Esophagus (tissue), 2 donors: ENCODE data around the gene RIMBP2. TPM values are rescaled to one million over a fixed set of nuclear protein-coding genes. Genes with fewer than 3 reads are reported as not detected.

Experiments
- H3K27ac ChIP-seq, 2 donors: one replicate each; pipeline ENCODE4 v1.5.1; 2013; ENCODE audit warnings: low read depth in 2 of 2, mild to moderate bottlenecking in 2 of 2, inconsistent platforms in 1 of 2, low read length in 1 of 2, moderate library complexity in 1 of 2
- H3K27me3 ChIP-seq, 2 donors: one replicate each; pipeline ENCODE4 v1.6.1; 2013; ENCODE audit warnings: low read length in 2 of 2, control low read depth in 1 of 2, mild to moderate bottlenecking in 1 of 2; ENCODE audit not compliant: insufficient read depth in 2 of 2, control insufficient read depth in 1 of 2
- H3K36me3 ChIP-seq, 2 donors: one replicate each; pipeline ENCODE4 v1.6.1; 2013; ENCODE audit warnings: low read length in 1 of 2; ENCODE audit not compliant: control insufficient read depth in 2 of 2, insufficient read depth in 2 of 2
- H3K4me1 ChIP-seq, 2 donors: one replicate each; pipeline ENCODE4 v1.6.1; 2013; ENCODE audit warnings: low read length in 1 of 2; ENCODE audit not compliant: control insufficient read depth in 2 of 2, insufficient read depth in 2 of 2
- H3K4me3 ChIP-seq, 2 donors: one replicate each; pipeline ENCODE4 v1.5.1; 2013; ENCODE audit warnings: low read length in 2 of 2, mild to moderate bottlenecking in 2 of 2, low read depth in 1 of 2, moderate library complexity in 1 of 2
- H3K9me3 ChIP-seq, 2 donors: one replicate each; pipeline ENCODE4 v1.6.1; 2013; ENCODE audit warnings: mild to moderate bottlenecking in 2 of 2, low read depth in 1 of 2, low read length in 1 of 2, moderate library complexity in 1 of 2; ENCODE audit not compliant: control insufficient read depth in 2 of 2, insufficient read depth in 1 of 2
- WGBS, 2 donors: extraction: QIAGEN DNeasy Blood & Tissue Kit; methylation state at CpG; one replicate each; pipeline ENCODE4 v1.1.7; 2013; 5-methylcytosine and 5-hydroxymethylcytosine counted together
- polyA plus RNA-seq, 2 donors: library from polyadenylated mRNA; stranded (reverse); fragments of 200-250 nt; gene quantifications; one replicate each; pipeline ENCODE4 v1.2.3, GENCODE V29; 2013
- donor health status: healthy with polysubstance abuse.
- donor health status: Bipolar disorder and iron deficiency.

RIMBP2 gene
- polyA plus RNA-seq, 2 donors, result 0.20 to 0.69 TPM

DNA sequence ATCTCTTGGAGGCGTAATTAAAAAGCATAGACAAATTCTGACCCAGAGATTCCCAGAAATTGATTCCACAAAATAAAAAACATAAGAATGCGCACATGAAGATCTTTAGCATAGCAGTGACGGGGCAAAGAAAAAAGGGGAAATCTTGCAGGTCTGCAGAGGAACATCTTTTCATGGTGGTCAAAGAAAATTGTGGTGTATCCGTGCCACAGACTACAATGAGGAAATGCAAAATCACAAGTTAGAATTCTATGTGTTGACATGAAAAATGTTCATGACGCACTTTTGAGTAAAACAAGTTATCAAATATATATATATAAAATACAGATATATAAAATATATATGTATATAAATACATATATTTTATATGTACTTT, 101.6 kb downstream of the RIMBP2 start:
- Histone ChIP-seq H3K27ac (no peak overlapping the region), H3K36me3 (no peaks in the 10 kb centered on the region), H3K4me1 (no peaks in the 10 kb centered on the region), H3K27me3 (no peaks in the 10 kb centered on the region), H3K4me3 (no peak overlapping the region), H3K9me3 (no peaks in the 10 kb centered on the region)
- 92 to 94% methylated on average over 5 of the region's 5 CpGs for whole genome bisulfite sequencing, 2 donors

DNA sequence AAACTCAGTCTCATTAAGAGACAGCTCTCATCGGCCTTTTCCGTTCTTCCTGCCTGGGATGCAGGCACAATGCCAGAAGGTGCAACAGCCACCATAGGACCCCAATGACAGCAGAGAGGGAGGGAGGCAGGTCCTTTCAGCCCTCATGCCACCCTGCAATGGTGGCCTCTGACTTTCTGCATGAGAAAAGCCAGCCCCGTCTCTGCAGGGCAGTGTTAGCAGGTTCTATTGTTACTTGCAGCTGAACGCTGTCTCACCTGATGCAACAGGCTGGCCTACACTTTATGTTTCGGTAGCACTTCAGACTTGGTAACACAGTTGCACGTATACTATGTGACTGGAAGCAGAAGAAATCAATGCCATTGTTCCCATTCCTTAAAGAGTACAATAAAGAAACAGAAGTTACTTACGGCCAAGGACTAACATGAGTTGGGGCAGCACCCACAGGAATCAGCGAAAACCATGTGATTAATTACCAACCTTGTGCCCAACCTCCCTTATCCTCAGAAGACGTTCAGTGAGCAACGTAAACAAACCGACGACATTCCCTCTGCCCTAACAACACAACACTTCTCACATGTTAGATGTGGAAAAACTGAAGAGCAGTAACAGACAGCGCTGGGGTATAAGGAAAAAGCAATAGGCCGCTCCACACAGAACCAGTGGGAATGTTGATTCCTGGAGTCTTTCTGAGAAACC, 102.1 kb downstream of the RIMBP2 start:
- Histone ChIP-seq H3K9me3 (no peaks in the 10 kb centered on the region), H3K4me1 (no peaks in the 10 kb centered on the region), H3K4me3 (no peak overlapping the region), H3K27ac (no peak overlapping the region), H3K36me3 (no peaks in the 10 kb centered on the region), H3K27me3 (no peaks in the 10 kb centered on the region)
- WGBS, 2 donors, result 71 to 78% methylated on average over 14 of the region's 14 CpGs

DNA sequence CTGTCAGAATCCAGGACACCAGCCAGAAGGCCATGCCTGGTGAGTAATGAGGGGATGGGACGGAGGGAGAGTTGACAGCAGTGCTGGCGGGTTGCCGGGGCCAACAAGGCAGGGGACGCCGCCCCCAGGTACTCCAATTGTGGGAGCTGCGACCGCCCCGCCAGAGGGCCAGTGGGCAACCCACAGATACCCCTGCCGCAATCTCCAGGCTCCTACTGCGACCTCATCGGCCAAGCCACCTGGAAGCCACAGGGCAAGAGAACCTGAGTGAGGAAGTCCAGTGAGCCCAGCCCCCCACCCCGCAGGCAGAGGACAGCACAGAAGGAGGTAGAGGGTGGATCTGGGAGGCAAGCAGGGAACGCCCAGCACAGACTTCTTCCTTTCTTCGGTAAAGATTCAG, 103.0 kb downstream of the RIMBP2 start:
- Histone ChIP-seq H3K9me3 (no peaks in the 10 kb centered on the region), H3K4me1 (no peaks in the 10 kb centered on the region), H3K4me3 (no peak overlapping the region), H3K36me3 (no peaks in the 10 kb centered on the region), H3K27ac (no peak overlapping the region), H3K27me3 (no peaks in the 10 kb centered on the region)
- WGBS, 2 donors, result 88 to 94% methylated on average over 14 of the region's 14 CpGs

DNA sequence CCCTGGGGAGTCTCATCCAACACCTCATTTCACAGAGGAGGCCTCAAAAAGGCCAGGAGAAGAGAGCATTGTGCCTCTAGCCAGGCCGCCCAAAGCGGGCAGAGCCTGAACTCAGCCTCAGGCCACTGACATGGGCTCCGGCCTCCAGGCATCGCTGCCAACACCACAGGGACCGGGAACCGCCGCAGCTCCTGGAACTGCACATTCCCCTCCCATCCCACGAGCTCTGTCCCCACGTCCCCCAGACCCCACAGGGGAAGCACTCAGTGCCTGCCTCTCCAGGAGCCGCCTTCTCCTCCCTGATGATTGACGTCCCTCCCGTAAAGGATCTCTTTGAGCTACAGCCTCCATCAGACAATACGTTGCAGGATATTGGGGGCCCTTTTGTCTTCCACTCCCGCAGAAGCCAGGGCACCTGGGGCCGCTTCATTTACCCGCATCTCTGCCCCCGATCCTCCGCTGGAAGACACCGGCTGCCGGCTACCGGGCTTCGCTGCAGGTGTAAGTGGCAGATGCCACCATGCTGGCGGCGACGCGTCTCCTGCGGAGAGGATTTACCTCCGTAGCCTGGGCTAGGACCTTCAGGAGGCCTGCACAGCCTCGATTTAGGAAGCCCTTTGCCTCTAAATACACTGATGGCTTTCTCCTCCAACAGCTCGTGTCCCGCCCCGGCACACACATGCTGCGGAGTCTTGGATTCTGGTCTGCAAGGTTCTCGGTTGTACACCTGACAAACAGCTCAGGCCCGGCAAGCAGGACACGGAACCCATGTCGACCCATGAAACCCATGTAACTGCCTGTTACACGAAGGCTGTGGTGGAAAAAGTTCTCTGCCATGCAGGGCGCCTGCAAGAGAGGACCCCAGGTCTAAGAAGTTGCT, 104.8 kb downstream of the RIMBP2 start:
- Histone ChIP-seq H3K27ac (no peak overlapping the region), H3K36me3 (no peaks in the 10 kb centered on the region), H3K4me3 (no peak overlapping the region), H3K4me1 (no peaks in the 10 kb centered on the region), H3K9me3 (no peaks in the 10 kb centered on the region), H3K27me3 (no peaks in the 10 kb centered on the region)
- WGBS, 2 donors, result 88 to 91% methylated on average over 39 of the region's 39 CpGs

DNA sequence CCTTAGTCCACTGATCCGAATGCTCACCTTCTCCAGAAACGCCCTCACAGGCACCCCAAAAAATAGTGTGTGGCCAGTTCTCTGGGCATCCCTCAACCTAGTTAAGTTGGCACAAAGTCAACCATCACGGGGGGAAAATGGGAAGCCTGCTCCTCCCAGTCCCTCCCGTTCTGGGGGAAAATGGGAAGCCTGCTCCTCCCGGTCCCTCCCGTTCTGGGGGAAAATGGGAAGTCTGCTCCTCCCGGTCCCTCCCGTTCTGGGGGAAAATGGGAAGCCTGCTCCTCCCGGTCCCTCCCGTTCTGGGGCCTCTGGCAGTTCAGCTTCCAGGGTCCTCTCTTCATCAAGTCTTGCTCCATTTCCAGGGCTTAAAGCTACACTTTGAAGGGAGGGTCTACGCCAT, 106.1 kb downstream of the RIMBP2 start:
- WGBS, 2 donors, result 74 to 75% methylated on average over 11 of the region's 11 CpGs
- Histone ChIP-seq H3K27me3 (no peaks in the 10 kb centered on the region), H3K36me3 (no peaks in the 10 kb centered on the region), H3K4me3 (no peak overlapping the region), H3K4me1 (no peaks in the 10 kb centered on the region), H3K27ac (no peak overlapping the region), H3K9me3 (no peaks in the 10 kb centered on the region)

DNA sequence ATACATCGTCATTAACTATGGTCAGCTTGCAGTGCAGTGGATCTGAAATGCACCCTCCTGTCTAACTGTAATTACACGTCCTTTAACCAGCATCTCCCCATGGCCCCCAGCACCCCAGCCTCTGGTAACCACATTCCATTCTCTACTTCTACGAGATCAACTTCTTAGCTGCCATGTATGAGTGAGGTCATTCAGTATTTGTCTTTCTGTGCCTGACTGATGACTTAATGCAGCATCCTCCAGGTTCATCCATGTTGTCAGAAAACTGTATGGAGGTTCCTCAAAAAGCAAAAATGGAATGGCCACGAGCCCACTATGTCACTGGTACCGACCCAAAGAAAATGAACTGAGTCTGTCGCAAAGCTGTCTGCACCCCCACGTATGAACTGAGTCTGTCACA, 107.3 kb downstream of the RIMBP2 start:
- Histone ChIP-seq H3K4me3 (no peak overlapping the region), H3K27me3 (no peaks in the 10 kb centered on the region), H3K27ac (no peak overlapping the region), H3K36me3 (no peaks in the 10 kb centered on the region), H3K4me1 (no peaks in the 10 kb centered on the region), H3K9me3 (no peaks in the 10 kb centered on the region)
- 82 to 87% methylated on average over 7 of the region's 7 CpGs for WGBS, 2 donors

DNA sequence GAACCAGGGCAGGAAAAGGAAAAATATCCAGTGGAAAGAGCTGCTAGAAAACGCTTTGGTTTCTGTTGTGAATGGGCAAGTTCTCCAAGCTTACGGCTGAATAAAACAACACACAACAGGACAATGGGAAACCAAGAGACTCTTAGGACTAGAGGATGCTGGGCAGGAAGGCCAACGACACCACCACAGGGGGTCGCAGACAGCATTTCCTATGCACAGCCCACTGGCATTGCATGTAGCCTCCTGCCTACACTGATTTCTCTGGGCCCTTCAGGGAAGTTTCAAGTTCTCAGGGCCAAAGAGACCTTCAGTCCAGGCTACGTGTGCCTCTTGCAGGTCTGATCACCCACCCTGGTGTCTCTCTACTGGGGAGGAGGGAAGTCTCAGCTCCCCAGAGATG, 108.0 kb downstream of the RIMBP2 start:
- H3K4me3 ChIP-seq, result no peak overlapping the region
- no peaks in the 10 kb centered on the region for H3K4me1 ChIP-seq
- H3K27me3 ChIP-seq, result no peaks in the 10 kb centered on the region
- no peak overlapping the region for H3K27ac ChIP-seq
- H3K9me3 ChIP-seq, result no peaks in the 10 kb centered on the region
- H3K36me3 ChIP-seq, result no peaks in the 10 kb centered on the region
- 64 to 71% methylated on average over 5 of the region's 5 CpGs for WGBS, 2 donors

DNA sequence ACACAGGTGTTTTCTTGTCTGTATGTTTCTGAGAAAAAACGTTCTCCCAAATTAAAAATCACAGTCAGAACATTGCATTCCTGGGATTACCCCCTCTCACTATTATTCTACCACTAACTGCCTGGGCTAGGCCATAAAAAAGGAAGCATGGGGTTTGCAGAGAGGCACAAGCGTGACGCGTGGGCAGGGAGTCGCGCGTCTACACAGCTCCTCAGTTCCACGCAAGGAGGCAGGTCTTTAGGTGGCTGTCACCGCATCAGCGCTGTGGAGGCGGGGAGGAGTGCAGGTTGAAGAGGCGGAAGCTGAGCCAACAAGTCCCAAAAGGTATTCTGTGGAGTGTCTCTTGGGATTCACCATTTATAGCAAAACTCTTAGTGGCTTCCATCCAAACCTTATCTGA, 109.9 kb downstream of the RIMBP2 start:
- no peaks in the 10 kb centered on the region for H3K4me1 ChIP-seq
- no peak overlapping the region for H3K27ac ChIP-seq
- no peaks in the 10 kb centered on the region for H3K27me3 ChIP-seq
- no peak overlapping the region for H3K4me3 ChIP-seq
- no peaks in the 10 kb centered on the region for H3K36me3 ChIP-seq
- WGBS, 2 donors, result 87 to 88% methylated on average over 12 of the region's 12 CpGs
- H3K9me3 ChIP-seq, result no peaks in the 10 kb centered on the region

DNA sequence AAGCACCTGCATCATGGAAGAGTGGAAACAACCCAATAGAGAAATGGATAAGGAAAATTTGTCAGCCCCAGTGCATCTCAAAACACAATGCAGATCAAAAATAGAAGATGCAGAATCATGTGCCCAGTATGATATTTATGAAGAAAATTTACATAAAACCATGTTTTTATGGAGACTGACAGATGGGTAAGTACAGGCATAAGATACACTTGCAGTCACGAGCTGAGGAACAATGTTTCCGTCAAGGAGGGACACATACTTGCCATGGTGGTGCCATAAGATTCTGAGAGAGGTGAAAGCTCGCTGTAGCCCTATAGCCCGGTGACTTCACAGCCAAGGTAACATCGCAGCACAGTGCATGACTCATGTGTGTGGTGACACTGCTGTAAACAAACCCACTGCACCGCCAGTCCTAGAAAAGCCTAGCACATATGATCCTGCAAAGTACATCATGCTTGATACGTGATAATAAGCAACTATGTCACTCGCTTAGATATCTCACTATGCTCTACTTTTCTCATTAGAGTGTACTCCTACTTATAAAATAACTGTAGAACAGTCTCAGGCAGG, 112.6 kb downstream of the RIMBP2 start:
- Histone ChIP-seq H3K4me1 (no peaks in the 10 kb centered on the region), H3K36me3 (no peaks in the 10 kb centered on the region), H3K9me3 (peaks cover 0 to 3% of the 10 kb centered on the region in 2 donors), H3K27me3 (no peaks in the 10 kb centered on the region), H3K27ac (no peak overlapping the region), H3K4me3 (no peak overlapping the region)
- WGBS, 2 donors, result 78 to 79% methylated on average over 8 of the region's 8 CpGs
